Stomach (tissue), 19 donors: ENCODE measurements around the gene RGS7. TPM values are rescaled to one million over a fixed set of nuclear protein-coding genes. Genes with fewer than 3 reads are reported as not detected.

ENCODE experiments used
- DNase-seq, 2 donors: peaks; one replicate each; pipeline versions ENCODE4 v3.0.0 to v3.0.0-alpha.2; 2013 to 2019
- H3K27ac ChIP-seq, 5 donors: fragments of 200-600 bp in 4 of 5; sonication (generic) in 4 of 5; one replicate each; pipeline ENCODE4 v1.5.1; 2013 to 2019; ENCODE audit warnings: mild to moderate bottlenecking in 1 of 5, moderate library complexity in 1 of 5
- H3K27me3 ChIP-seq, 3 donors: fragments of 200-600 bp; sonication (generic); one replicate each; pipeline ENCODE4 v1.5.1; 2017 to 2019; ENCODE audit warnings: mixed run types in 1 of 3
- H3K36me3 ChIP-seq, 4 donors: fragments of 200-600 bp; sonication (generic); 1 replicate in 3 of 4; 2 replicates in 1 of 4; pipeline ENCODE4 v1.5.1; 2016 to 2019
- H3K4me1 ChIP-seq, 4 donors: fragments of 200-600 bp; sonication (generic); one replicate each; pipeline ENCODE4 v1.5.1; 2016 to 2019
- H3K4me3 ChIP-seq, 4 donors: fragments of 200-600 bp; sonication (generic) in 3 of 4; one replicate each; pipeline ENCODE4 v1.5.1; 2016 to 2019; ENCODE audit warnings: mild to moderate bottlenecking in 1 of 4
- H3K9me3 ChIP-seq, 4 donors: fragments of 200-600 bp; sonication (generic); one replicate each; pipeline ENCODE4 v1.5.1; 2016 to 2019
- CTCF ChIP-seq, 7 experiments: fragments of 450-650 bp in 4 of 7; fragments of 200-600 bp in 3 of 7; sonication (generic) in 3 of 7; IDR thresholded peaks; one replicate each; pipeline ENCODE4 v1.5.1; 2016 to 2019; ENCODE audit warnings: antibody characterized with exemption in 7 of 7, control low read depth in 2 of 7, mild to moderate bottlenecking in 1 of 7
- EP300 ChIP-seq: sonication (generic); formaldehyde crosslinking; IDR thresholded peaks from one replicate; pipeline ENCODE4 v1.6.1; 2017; ENCODE audit warnings: antibody characterized with exemption
- POLR2A ChIP-seq, 4 donors: fragments of 450-650 bp; IDR thresholded peaks; one replicate each; pipeline ENCODE4 v1.6.1; 2016; ENCODE audit warnings: antibody characterized with exemption in 4 of 4, control low read depth in 2 of 4, mild to moderate bottlenecking in 1 of 4, moderate library complexity in 1 of 4
- POLR2AphosphoS5 ChIP-seq, 3 donors: sonication (generic); formaldehyde crosslinking; IDR thresholded peaks; one replicate each; pipeline ENCODE4 v1.6.1; 2016; ENCODE audit warnings: antibody characterized with exemption in 3 of 3
- WGBS, 5 donors: extraction: QIAGEN DNeasy Blood & Tissue Kit in 3 of 5; methylation state at CpG; one replicate each; pipeline versions ENCODE4 v1.1.5 to v1.1.7; 2013 to 2018; 5-methylcytosine and 5-hydroxymethylcytosine counted together
- intact Hi-C: fragments of 100-400 bp; cut with DNase I; formaldehyde crosslinking; loops from one replicate; pipeline ENCODE4 v1.15.1; 2023; ENCODE audit warnings: low total_unique reads
- long read RNA-seq, 10 donors: transcript quantifications; one replicate each; lab custom pipeline, GENCODE V29; 2026
- polyA plus RNA-seq, 3 donors: library from polyadenylated mRNA; stranded (reverse); fragments of 200-250 nt; gene quantifications; one replicate each; pipeline ENCODE4 v1.2.3, GENCODE V29; 2013
- total RNA-seq, 5 donors: library from RNA; depleted of rRNA; stranded (reverse); fragments of >200 nt; gene quantifications; one replicate each; pipeline versions ENCODE4 v1.1.0 to v1.2.3, GENCODE V29; 2014 to 2016
- donor health status: healthy with polysubstance abuse.
- donor health status: Bipolar disorder and iron deficiency.
- donor health status: healthy.

Gene RGS7
- total RNA-seq (1 to 10 TPM in 3 of 5 donors, not detected in 2; 1.8 to 2.9 (median 2.2) TPM), polyA plus RNA-seq (1 to 10 TPM in 1 of 3 donors, under 1 TPM in 2; 0.23 to 2.0 (median 0.68) TPM)
- long read RNA-seq, donor 1: 0 reads
- long read RNA-seq, donor 2: 0 reads
- long read RNA-seq, donor 3: 0 reads
- long read RNA-seq, donor 4: 0 reads
- long read RNA-seq, donor 5: 0 reads
- long read RNA-seq, donor 6: 0 reads
- long read RNA-seq, donor 7: 0 reads
- long read RNA-seq, donor 8: 0 reads
- long read RNA-seq, donor 9: 0 reads
- long read RNA-seq, donor 10: 0 reads

GRCh38 chr1:241356519-241357365 lies at the start of gene RGS7:
RGS7 (minus strand) TSS chr1:241357205.
- Histone ChIP-seq H3K27ac (peak within 1 kb of the TSS in 4 of 5 donors; percentile 8 to 49 (median 28)), H3K4me1 (peaks cover 0 to 19% (median 13%) of the 10 kb centered on the region in 4 donors), H3K27me3 (peaks cover 0 to 52% (median 11%) of the 10 kb centered on the region in 3 donors), H3K36me3 (no peaks in the 10 kb centered on the region), H3K4me3 (peak within 1 kb of the TSS; percentile 59 to 82 (median 72)), H3K9me3 (no peaks in the 10 kb centered on the region)
- peak; percentile 56 to 92 for DNase-seq
- 0 to 2% (median 1%) methylated on average over 23 to 103 of the region's 105 CpGs for WGBS, 5 donors
- no peak for TF ChIP-seq POLR2AphosphoS5 (IDR thresholded peaks at IDR 0.05)
- TF ChIP-seq CTCF (IDR thresholded peaks at IDR 0.05): no peak
- TF ChIP-seq POLR2A (IDR thresholded peaks at IDR 0.05): no peak
- no peak for TF ChIP-seq EP300
- intact Hi-C loops: no loop called here

- TF ChIP-seq EP300 (no peak), POLR2A (IDR thresholded peaks at IDR 0.05) (no peak), CTCF (IDR thresholded peaks at IDR 0.05) (no peak), POLR2AphosphoS5 (IDR thresholded peaks at IDR 0.05) (no peak)
- H3K4me1 ChIP-seq: peaks cover 0 to 8% (median 0%) of the 10 kb centered on the region in 4 donors
- H3K9me3 ChIP-seq: no peaks in the 10 kb centered on the region
- no peak overlapping the region for H3K4me3 ChIP-seq
- intact Hi-C loops: no loop called here
- H3K36me3 ChIP-seq: no peaks in the 10 kb centered on the region
- no peak overlapping the region for H3K27ac ChIP-seq
- WGBS, 5 donors: 92 to 95% (median 95%) methylated on average over 3 of the region's 3 CpGs
- DNase-seq: no peak
- H3K27me3 ChIP-seq: no peaks in the 10 kb centered on the region
These were observed 49.4 kb upstream of the RGS7 start for GRCh38 chr1:241406421-241406820.

GRCh38 chr1:241401156-241401555 lies 44.2 kb upstream of the RGS7 start:
- intact Hi-C loops: no loop called here
- WGBS, 5 donors: 83 to 91% (median 90%) methylated on average over 6 of the region's 6 CpGs
- no peaks in the 10 kb centered on the region for H3K36me3 ChIP-seq

More at GRCh38 chr1:241401156-241401555, 44.2 kb upstream of the RGS7 start:
- Histone ChIP-seq H3K4me1 (no peaks in the 10 kb centered on the region), H3K27ac (no peak overlapping the region), H3K4me3 (no peak overlapping the region), H3K27me3 (no peaks in the 10 kb centered on the region), H3K9me3 (no peaks in the 10 kb centered on the region)
- no peak for DNase-seq
- TF ChIP-seq POLR2AphosphoS5 (IDR thresholded peaks at IDR 0.05): no peak
- no peak for TF ChIP-seq CTCF (IDR thresholded peaks at IDR 0.05)
- TF ChIP-seq POLR2A (IDR thresholded peaks at IDR 0.05): no peak
- no peak for TF ChIP-seq EP300
